AML-193 (cell line): ENCODE measurements around the gene FAM222B.
"Not testable (repeated sequence)": the region's sequence is repeated elsewhere in the genome, so short reads cannot be mapped to it uniquely, and the experiment has no call there.

Experiments
- DNase-seq, 2 experiments: peaks; one replicate each; lab custom pipeline; 2025; lab: John Stamatoyannopoulos, UW

FAM222B gene

DNA sequence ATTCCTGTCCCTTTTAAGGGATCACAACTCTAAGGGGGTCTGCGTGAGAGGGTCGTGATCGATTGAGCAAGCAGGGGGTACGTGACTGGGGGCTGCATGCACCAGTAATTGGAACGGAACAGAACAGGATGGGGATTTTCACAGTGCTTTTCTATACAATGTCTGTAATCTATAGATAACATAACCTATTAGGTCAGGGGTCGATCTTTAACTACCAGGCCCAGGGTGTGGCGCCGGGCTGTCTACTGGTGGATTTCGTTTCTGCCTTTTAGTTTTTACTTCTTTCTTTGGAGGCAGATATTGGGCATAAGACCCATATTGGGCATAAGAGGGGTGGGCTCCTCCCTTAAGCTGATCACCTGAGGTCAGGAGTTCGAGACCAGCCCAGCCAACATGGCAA, 6.0 kb downstream of the FAM222B start:
- DNase-seq: not testable (repeated sequence)

GRCh38 chr17:28834420-28834819, 8.2 kb downstream of the FAM222B start:
- DNase-seq: no peak

DNA sequence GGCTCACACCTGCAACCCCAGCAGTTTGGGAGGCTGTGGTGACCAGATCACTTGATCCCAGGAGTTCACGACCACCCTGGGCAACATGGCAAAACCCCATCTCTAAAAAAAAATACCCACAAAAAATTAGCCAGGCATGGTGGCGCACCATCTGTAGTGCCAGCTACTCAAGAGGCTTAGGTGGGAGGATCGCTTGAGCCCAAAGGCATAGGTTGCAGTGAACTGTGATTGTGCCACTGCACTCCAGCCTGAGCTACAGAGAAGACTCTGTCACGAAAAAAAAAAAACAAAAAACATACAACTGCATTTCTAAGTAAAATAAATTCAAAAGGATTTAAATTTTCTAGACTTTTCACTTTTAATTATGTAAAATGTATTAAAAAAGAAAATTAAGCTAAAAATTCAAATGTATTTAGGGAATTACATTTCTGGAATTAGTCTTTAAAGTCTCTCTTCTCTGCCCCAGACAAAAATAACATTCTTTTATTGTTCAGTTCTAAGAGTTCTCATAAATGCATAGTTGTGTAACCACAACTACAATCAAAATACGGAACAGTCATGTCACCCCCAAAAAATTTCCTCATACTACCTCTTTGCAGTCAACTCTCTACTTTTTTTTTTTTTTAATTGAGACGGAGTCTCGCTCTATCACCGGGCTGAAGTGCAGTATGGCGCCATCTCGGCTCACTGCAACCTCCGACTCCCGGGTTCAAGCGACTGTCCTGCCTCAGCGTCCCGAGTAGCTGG, 14.1 kb downstream of the FAM222B start:
- no peak for DNase-seq

DNA sequence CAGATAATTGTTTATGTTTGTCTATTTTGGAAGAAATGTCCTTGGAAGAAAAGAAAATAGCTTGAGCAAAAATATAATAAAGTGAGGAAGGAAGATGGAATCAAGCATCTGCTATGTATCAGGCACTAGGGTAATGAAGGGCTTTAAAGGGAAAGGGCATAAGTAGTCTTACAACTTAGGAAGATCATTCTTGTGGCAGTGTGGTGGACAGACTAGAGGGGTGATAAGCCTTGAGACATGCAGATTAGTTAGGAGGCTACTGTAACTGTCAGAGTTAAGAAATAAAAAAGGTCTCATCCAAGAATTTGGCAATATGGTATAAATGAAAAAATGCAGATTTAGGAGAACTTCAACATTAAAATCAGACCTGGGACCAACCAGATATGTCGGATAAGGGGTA, 14.9 kb downstream of the FAM222B start:
- no peak for DNase-seq

- DNase-seq: no peak
Measured at GRCh38 chr17:28819582-28819981, 23.0 kb downstream of the FAM222B start.

DNA sequence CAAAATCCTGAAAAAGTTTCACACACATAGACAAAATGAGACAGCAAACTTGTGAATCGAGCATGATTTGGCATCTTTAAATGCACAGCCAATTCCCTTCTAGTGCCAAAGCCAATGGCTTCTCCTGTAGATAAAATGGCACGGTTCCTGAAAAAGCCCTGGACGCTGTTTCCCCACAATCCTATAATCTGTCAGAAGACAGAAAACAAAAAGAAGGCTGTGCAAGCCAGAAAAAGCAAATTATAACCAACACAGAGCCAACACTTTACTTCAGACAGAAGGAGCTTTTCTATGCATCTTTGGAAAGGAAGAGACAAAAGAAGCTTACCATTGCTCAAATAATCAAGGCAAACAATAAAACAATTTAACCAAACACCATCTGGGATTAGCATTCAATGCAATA, 23.8 kb downstream of the FAM222B start:
- DNase-seq: no peak

DNA sequence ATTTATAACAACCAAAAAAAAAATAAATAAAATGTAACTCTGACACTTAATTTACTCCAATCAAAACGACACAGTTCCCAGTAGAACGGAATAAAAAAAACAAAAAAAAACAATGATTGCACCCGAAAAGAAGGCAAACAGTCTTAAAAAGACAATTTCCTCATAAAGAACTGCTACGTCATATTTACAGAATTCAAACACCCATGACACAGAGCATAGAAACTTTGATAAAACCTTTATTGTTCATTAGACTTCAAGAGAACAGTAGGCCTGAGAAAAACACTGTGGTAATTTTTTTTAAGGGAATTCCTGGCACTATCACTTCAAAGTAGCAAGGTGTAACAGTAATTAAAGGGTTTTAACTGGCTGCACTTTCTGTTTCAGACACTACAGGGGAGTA, 26.1 kb downstream of the FAM222B start:
- DNase-seq: no peak

- peak; percentile 68 to 71 for DNase-seq
Measured at GRCh38 chr17:28812748-28813377, 29.7 kb downstream of the FAM222B start.

- peak; percentile 97 to 98 for DNase-seq
Measured at GRCh38 chr17:28812091-28812747, 30.4 kb downstream of the FAM222B start.

GRCh38 chr17:28811651-28812090, 30.9 kb downstream of the FAM222B start:
- DNase-seq: peak in 1 of 2 experiments; percentile 31

DNA sequence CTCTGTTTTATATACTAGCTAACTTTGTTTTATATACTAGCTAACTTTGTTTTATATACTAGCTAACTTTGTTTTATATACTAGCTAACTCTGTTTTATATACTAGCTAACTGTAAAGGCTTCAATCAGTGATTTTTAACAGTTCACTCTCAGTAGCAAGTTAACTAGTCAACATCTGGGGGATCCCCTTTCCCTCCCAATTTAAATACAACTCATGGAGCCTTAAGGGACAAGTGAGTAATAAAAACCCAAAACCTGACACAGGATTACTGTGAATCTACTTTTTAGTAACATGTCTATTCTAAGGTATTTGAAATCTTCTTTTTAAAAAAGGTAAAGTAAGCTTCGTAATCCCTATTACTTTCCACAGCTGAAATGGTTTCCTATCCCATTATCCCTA, 32.2 kb downstream of the FAM222B start:
- no peak for DNase-seq

DNA sequence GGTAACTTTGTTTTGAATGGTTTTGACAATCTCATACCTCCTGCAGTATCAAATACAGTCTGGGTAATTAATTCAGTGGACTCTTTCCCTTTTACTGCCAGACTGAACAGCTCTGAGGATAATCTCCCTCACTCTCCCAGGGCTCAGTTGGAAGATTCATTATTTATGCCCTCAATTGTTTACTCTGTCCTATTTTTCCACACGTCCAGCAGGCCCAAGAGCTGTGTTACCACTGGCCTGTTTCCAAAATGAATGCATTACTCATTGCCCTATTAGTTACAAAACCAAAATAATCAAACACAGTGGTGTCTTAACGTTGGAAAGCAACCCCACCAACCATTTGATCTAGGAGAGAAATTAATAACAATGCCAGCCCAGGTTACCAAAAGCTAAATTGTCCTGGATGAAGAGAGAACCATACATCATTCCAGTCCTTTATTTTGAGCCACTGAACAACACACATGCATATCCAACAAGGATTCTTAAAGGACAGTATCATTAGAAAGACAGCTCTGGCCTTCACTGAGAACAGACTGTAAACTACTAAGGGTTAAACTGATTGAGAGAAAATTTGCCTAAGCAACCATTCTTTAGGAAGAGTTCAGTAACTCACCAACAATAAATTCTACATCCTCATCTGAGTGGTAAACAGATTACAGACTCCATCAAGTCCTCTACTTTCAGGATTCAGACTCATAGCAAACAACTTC, 34.5 kb downstream of the FAM222B start:
- DNase-seq: peak; percentile 50

DNA sequence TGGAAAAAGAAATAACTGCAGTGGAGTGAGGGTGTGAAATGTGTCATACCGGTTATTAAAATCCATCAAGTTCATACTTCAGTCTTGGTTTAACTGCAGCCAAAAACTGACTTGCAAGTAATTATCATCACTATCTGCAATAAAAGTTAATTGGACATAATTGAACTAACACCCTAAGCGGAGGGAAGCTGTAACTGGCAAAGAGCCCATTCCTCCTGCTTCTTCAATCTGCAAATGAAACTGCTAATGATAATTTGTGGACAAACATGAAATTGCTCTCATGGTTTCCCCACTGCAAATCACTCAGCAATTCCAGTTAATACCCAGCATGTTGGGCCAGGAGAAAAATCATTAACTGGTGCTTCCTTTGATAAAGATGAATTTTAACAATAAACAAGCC, 46.5 kb downstream of the FAM222B start:
- no peak for DNase-seq

DNA sequence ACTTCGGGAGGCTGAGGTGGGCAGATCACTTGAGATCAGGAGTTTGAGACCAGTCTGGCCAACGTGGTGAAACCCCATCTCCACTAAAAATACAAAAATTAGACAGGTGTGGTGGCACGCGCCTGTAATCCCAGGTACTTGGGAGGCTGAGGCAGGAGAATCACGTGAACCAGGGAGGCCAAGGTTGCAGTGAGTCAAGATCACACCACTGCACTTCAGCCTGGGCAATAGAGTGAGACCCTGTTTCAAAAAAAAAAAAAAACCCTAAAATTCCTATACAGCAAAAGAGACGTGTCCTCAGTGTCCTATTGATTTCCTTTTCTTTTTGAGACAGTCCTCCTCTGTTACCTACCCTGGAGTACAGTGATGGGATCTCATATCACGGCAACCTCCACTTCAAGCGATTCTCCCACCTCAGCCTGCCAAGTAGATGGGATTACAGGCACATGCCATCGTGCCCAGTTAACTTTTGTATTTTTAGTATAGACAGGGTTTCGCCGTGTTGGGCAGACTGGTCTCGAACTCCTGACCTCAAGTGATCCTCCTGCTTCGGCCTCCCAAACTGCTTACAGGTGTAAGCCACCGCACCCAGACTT, 47.6 kb downstream of the FAM222B start:
- DNase-seq: not testable (repeated sequence)

DNA sequence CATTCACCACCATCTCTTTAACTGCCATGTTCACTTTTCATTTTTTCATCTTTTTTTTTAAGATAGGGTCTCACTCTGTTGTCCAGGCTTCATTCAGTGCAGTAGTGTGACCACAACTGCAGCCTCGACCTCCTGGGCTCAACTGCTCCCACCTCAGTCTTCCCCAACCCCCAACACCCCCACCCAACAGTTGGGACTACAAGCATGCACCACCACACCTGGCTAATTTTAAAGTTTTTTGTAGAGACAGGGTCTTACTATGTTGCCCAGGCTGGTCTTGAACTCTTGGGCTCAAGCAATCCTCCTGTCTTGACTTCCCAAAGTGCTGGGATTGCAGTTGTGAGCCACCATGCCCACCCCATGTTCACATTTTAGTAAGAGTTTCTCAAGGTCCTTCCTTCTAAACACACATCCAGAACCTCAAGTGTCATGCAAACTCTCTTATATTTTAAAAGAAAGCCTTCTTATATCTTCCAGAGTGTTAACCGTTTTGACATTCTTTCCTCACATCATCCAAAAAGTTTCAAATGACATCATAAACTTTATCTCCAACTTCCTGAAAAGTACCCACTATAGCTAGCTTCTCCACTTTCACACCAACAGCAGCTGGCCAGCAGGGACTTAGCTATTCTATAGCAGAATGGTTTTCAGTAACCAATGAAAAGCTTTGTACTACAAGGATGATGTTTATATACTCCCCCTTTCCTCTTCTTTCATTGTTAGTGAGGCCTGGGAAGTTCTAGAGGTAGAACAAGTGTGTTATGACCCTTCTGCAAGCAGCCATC, 49.5 kb downstream of the FAM222B start:
- DNase-seq: peak; percentile 47 to 62

- no peak for DNase-seq
Measured at GRCh38 chr17:28788100-28788499, 54.5 kb downstream of the FAM222B start.

GRCh38 chr17:28783161-28783560, 59.4 kb downstream of the FAM222B start:
- no peak for DNase-seq

DNA sequence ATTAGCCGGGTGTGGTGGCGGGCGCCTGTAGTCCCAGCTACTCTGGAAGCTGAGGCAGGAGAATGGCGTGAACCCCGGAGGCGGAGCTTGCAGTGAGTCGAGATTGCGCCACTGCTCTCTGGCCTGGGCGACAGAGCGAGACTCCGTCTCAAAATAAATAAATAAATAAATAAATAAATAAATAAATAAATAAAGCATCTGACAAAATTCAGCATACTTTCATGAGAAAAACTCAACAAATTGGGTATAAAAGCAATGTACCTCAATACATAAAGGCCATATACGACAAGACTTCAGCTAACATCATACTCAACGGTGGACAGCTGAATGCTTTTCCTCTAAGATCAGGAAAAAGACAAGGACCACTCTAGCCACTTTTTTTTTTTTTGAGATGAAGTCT, 63.0 kb downstream of the FAM222B start:
- not testable (repeated sequence) for DNase-seq

- DNase-seq: no peak
Measured at GRCh38 chr17:28777178-28777577, 65.4 kb downstream of the FAM222B start.

- no peak for DNase-seq
Measured at GRCh38 chr17:28774206-28774605, 68.4 kb downstream of the FAM222B start.

DNA sequence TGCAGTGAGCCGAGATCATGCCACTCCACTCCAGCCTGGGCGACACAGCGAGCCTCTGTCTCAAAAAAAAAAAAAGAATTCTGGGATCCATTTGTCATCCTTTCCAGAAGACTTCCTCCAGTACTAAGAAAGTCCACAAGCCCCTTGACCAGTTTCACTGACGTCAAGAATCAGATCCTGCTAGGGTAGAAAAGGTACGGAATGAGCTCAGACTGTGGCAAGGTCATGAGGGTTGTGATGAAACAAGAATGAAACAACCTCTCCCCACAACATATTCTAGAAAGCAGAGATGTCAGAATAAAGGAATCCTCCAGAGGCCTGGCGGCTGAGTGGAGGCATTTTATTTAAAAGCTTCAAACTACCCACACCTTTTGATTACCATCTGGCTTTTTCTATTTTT, 68.9 kb downstream of the FAM222B start:
- no peak for DNase-seq
